ENCODE results near the gene CD200. TPM values are rescaled to one million over a fixed set of nuclear protein-coding genes. Genes with fewer than 3 reads are reported as not detected.
A peak's percentile ranks its signal among the peaks of the same experiment; 100 is the strongest.

The CD200 gene
- total and polyA plus RNA-seq, 2 of the 4 experiments (the other 2 are of a cell fraction) = 1.1 to 1.7 TPM

DNA sequence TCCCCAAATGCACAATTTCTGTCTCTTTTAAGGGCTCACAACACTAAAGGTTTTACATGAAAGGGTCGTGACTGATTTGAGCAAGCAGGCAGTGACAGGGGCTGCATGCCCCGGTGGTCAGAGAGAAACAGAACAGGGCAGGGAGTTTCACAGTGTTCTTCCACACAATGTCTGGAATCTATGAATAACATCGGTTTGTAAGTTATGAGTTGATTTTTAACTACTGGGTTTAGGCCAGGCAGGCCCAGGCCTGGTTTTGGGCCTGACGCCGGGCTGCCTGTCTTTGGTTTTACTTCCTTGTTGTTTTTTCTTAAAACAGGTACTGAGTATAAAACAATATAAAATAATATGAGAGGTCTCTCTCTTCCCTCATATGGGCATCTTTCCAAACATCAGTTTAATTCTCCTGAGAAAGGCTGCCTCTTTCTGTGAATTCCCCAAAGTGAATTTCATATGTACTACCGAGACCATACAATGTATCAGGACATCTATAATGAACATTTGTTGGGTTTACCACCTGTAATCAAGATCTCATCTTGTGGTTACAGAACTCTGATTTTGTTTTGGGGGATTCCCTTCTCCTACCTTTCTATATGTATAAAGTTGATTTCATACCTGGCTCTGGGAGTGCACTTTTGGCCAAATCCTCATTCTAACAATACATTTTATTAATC lies 74.4 kb downstream of the CD200 start:
- intact Hi-C loops (cut with micrococcal nuclease) (no loop called here), dilution Hi-C loops (cut with HindIII; ENCODE audit: low sequenced_read_pairs, unreplicated experiment) (no loop called here), in situ Hi-C loops (cut with MboI; ENCODE audit: low sequenced_read_pairs) (no loop called here)
- no peak overlapping the region for H2AFZ ChIP-seq (replicated peaks; ENCODE audit: low read length, poor library complexity)
- H2BK15ac ChIP-seq (ENCODE audit: low read depth, low read length) = no peak overlapping the region
- H4K20me1 ChIP-seq (ENCODE audit: insufficient read depth, low read length) = no peaks in the 10 kb centered on the region
- no peak overlapping the region for H2BK120ac ChIP-seq (ENCODE audit: low read depth, low read length)
- BruUV-seq (replicated peaks) = no TSS peak
- peaks cover 2% of the 10 kb centered on the region; the same call in 1 of the 2 replicates for H3K4me1 ChIP-seq (ENCODE audit: control insufficient read depth, insufficient read depth, low read length)
- WGBS, 2 experiments (ENCODE audit: extremely low coverage in 2 of 2, insufficient read length in 1 of 2) = no CpG with 5 or more reads among the region's 6 CpGs
- H2BK20ac ChIP-seq (ENCODE audit: low read depth, low read length) = no peak overlapping the region
- no peaks in the 10 kb centered on the region for H3K79me1 ChIP-seq (ENCODE audit: low read depth in 1 of 2, low read length in 2 of 2)
- CTCF ChIA-PET = interaction anchor here (0.8 kb wide), 1 partner anchor 30 kb away, joined by 3 read pairs; no protein-coding TSS in a partner anchor
- H3K18ac ChIP-seq (ENCODE audit: low read depth, low read length) = peak overlapping the region; percentile 41; the same call in 1 of the 2 replicates
- no peak overlapping the region for H2AK9ac ChIP-seq (replicated peaks; ENCODE audit: low read depth, low read length, poor library complexity)
- no peaks in the 10 kb centered on the region for H3K27me3 ChIP-seq (ENCODE audit: control insufficient read depth, insufficient read depth, low read length)
- no peak overlapping the region for H3K23ac ChIP-seq (ENCODE audit: low read depth, low read length)
- no peak overlapping the region for H2AK5ac ChIP-seq (ENCODE audit: low read depth, low read length)
- no peak for TF ChIP-seq RFX5 (IDR thresholded peaks at IDR 0.05; ENCODE audit: low read depth, low read length)
- TF ChIP-seq NFE2L2 (IDR thresholded peaks at IDR 0.05; ENCODE audit: low read depth, low read length) = no peak
- no peaks in the 10 kb centered on the region for H3K36me3 ChIP-seq (ENCODE audit: control insufficient read depth, insufficient read depth, low read length)
- no peak overlapping the region for H4K91ac ChIP-seq (ENCODE audit: insufficient read depth, low read depth, low read length)
- H3K4ac ChIP-seq (ENCODE audit: low read depth, low read length) = no peak overlapping the region
- no peaks in the 10 kb centered on the region for H3K9me3 ChIP-seq (ENCODE audit: control insufficient read depth, insufficient read depth, low read length)
- H4K8ac ChIP-seq (ENCODE audit: low read depth in 2 of 2, low read length in 2 of 2) = no peak overlapping the region
- ATAC-seq (ENCODE audit: low read depth) (no peak), DNase-seq (no peak)
- H3K4me2 ChIP-seq (ENCODE audit: low read depth, low read length) = no peak overlapping the region
- no peak overlapping the region for H3K9ac ChIP-seq (ENCODE audit: low read depth, low read length)
- no peaks in the 10 kb centered on the region for H3K9me1 ChIP-seq (ENCODE audit: insufficient read depth, low read length)
- no peak overlapping the region; the same call in 1 of the 2 replicates for H4K5ac ChIP-seq (ENCODE audit: low read depth, low read length)
- H3K27ac ChIP-seq (ENCODE audit: insufficient read depth, low read length) = no peak overlapping the region
- no peak overlapping the region for H3K14ac ChIP-seq (replicated peaks; ENCODE audit: low read depth, low read length)
- H2BK5ac ChIP-seq (ENCODE audit: low read depth, low read length, poor library complexity, severe bottlenecking) = no peak overlapping the region
- POLR2A ChIA-PET (ENCODE audit: unreplicated experiment) = no interaction called here
- H3K4me3 ChIP-seq (ENCODE audit: insufficient read depth, low read depth, low read length) = no peak overlapping the region
- no peak overlapping the region for H3K56ac ChIP-seq (ENCODE audit: extremely low read depth, insufficient read depth, low read length)

Data from IMR-90 (cell line).